Measurements from ENCODE around the gene ANKRD9.
"Not testable (repeated sequence)": the region's sequence is repeated elsewhere in the genome, so short reads cannot be mapped to it uniquely, and the experiment has no call there.

Gene ANKRD9

GRCh38 chr14:102544747-102545460 is 35.3 kb upstream of the ANKRD9 start:
- peaks cover 37% of the 10 kb centered on the region for H3K4me1 Mint-ChIP-seq
- DNase-seq: no peak
- H3K27ac Mint-ChIP-seq: no peak overlapping the region
- H3K4me3 Mint-ChIP-seq: no peak overlapping the region
- no peak for TF ChIP-seq CTCF (IDR thresholded peaks at IDR 0.05)
- H3K36me3 Mint-ChIP-seq (ENCODE audit: low read depth): no peaks in the 10 kb centered on the region
- H3K9me3 Mint-ChIP-seq: no peaks in the 10 kb centered on the region
- peaks cover 30% of the 10 kb centered on the region for H3K27me3 Mint-ChIP-seq (ENCODE audit: low read depth, poor library complexity)

GRCh38 chr14:102544046-102544746 is 34.6 kb upstream of the ANKRD9 start:
- H3K4me3 Mint-ChIP-seq: peak overlapping the region; percentile 34
- H3K27ac Mint-ChIP-seq: peak overlapping the region; percentile 22

GRCh38 chr14:102541771-102542170 is 32.2 kb upstream of the ANKRD9 start:
- Mint-ChIP-seq H3K9me3 (no peaks in the 10 kb centered on the region), H3K27ac (no peak overlapping the region), H3K27me3 (ENCODE audit: low read depth, poor library complexity) (peaks cover 23% of the 10 kb centered on the region), H3K4me1 (peaks cover 27% of the 10 kb centered on the region), H3K4me3 (no peak overlapping the region), H3K36me3 (ENCODE audit: low read depth) (no peaks in the 10 kb centered on the region)
- no peak for TF ChIP-seq CTCF (IDR thresholded peaks at IDR 0.05)
- DNase-seq: no peak

More at GRCh38 chr14:102544046-102544746, 34.6 kb upstream of the ANKRD9 start:
- TF ChIP-seq CTCF (IDR thresholded peaks at IDR 0.05): no peak
- peaks cover 30% of the 10 kb centered on the region for H3K27me3 Mint-ChIP-seq (ENCODE audit: low read depth, poor library complexity)
- H3K36me3 Mint-ChIP-seq (ENCODE audit: low read depth): no peaks in the 10 kb centered on the region
- H3K9me3 Mint-ChIP-seq: no peaks in the 10 kb centered on the region
- peaks cover 37% of the 10 kb centered on the region for H3K4me1 Mint-ChIP-seq
- peak; percentile 56 for DNase-seq

GRCh38 chr14:102541029-102541491 is 31.5 kb upstream of the ANKRD9 start:
- H3K27me3 Mint-ChIP-seq (ENCODE audit: low read depth, poor library complexity): peaks cover 23% of the 10 kb centered on the region
- H3K9me3 Mint-ChIP-seq; H3K4me3 Mint-ChIP-seq; DNase-seq; H3K27ac Mint-ChIP-seq; H3K36me3 Mint-ChIP-seq (ENCODE audit: low read depth): not testable (repeated sequence)
- H3K4me1 Mint-ChIP-seq: peaks cover 26% of the 10 kb centered on the region

GRCh38 chr14:102540315-102541028 is 30.9 kb upstream of the ANKRD9 start:
- H3K4me3 Mint-ChIP-seq: no peak overlapping the region
- H3K36me3 Mint-ChIP-seq (ENCODE audit: low read depth): no peaks in the 10 kb centered on the region
- H3K27me3 Mint-ChIP-seq (ENCODE audit: low read depth, poor library complexity): peaks cover 17% of the 10 kb centered on the region
- TF ChIP-seq CTCF (IDR thresholded peaks at IDR 0.05): no peak
- no peak overlapping the region for H3K27ac Mint-ChIP-seq
- DNase-seq: no peak
- peaks cover 21% of the 10 kb centered on the region for H3K4me1 Mint-ChIP-seq
- H3K9me3 Mint-ChIP-seq: no peaks in the 10 kb centered on the region

Data from nephron progenitor cell (in vitro differentiated cells).